Stimulated activated CD4-positive, alpha-beta T cell treated with anti-CD3 and anti-CD28 coated beads, Interleukin-15, amount 100 ng/mL, for 48 hours (primary cell): ENCODE measurements around the gene CPLANE2.
A peak's percentile ranks its signal among the peaks of the same experiment; 100 is the strongest.

ENCODE experiments used
- DNase-seq, 2 donors: peaks; one replicate each; pipeline ENCODE4 v3.0.0-alpha.2; 2020; ENCODE audit warnings: low read depth in 2 of 2

Gene CPLANE2

DNA sequence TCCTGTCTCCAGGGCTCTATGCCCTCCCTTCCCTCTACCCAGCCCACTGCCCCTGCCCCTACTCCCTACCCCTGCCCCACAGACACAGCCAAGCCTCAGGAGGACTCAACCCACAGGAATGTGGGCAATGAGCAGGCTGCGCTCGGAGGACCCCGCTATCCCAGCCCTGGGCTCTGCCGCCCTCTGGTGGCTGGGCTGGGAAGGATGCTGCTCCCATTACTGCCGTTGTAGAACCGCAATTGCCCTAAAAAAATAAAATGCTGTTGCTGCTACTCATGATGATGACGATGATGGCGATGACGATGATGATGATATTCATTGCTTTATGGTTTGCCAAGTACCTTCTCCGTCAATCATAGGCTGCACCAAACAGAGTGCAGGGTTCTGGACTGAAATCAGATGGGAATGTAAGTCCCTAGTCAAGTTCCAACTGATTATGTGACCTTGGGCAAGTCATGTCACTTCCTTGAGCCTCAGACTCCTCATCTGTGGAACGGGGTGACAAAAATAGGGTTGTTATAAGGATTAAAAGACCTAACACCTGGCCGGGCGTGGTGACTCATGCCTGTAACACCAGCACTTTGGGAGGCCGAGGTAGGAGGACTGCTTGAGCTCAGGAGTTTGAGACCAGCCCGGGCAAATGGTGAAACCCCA is 49.1 kb downstream of the CPLANE2 start:
- peak in 1 of 2 donors; percentile 62 for DNase-seq

GRCh38 chr1:16186655-16187235 is 50.2 kb downstream of the CPLANE2 start:
- no peak for DNase-seq

- DNase-seq: no peak
These were observed 52.3 kb downstream of the CPLANE2 start for GRCh38 chr1:16184557-16185303.

GRCh38 chr1:16183765-16184556 is 53.0 kb downstream of the CPLANE2 start:
- DNase-seq: no peak

DNA sequence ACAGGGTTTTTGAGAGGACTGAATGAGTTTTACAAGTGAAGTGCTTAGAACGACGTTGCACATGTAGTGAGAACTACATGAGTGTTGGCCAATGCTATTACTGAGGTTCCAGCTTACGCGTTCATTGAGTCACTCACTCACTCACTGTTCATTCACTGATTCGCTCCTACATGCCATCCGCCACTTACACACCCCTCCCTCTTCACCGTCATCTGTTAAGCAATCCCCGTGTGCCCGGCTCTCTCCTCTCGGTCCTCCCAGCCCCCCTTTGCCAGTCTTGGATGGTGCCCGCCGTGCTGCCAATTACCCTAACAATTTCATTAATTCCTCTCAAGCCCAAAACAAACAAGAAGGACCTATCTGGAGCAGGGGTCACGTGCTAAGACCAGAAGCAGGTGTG is 53.8 kb downstream of the CPLANE2 start:
- no peak for DNase-seq

DNA sequence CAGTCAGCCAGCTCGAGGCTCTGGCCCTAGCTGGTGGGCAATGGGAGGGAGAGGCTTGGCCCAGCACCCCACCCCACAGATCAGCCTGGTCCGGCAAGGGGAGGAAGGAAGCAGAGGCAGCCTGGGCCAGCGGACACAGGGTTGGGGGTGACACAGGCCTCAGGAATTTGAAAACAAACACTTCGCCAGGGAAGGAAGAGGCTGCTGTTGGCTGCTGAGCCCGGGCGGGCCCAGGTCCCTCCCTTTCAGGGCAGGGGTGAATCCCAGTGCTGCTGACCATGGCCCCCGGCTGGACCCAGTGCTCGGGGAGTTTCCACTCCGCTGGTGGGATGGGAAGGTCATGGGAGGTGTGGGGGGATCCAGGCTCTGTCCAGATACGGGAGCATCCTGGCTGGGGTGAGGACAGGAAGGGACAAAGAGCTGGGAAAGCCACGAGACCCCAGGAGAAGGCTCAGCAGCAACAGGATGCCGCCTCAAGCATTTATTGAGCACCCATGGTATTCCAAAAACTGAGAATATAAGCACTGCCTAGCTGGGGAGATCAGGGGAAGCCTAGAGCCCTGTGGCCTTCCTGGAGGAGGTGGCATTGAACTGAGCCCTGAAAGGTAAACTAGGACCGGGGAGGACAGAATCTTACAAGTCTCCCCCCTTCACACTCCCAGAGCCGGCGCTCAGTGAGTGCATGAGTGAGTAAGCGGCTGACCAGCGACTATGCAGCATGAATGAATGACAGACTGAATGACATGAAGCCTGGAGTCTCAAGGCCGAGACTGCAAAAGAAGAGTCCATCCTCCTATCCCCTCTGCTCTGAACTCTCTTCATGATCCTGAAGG is 54.9 kb downstream of the CPLANE2 start:
- DNase-seq: no peak
